DMS79 (cell line): ENCODE measurements around the gene C2orf68.
"Not testable (repeated sequence)": the region's sequence is repeated elsewhere in the genome, so short reads cannot be mapped to it uniquely, and the experiment has no call there.

ENCODE experiments used
- DNase-seq: peaks from one replicate; lab custom pipeline; 2025; lab: John Stamatoyannopoulos, UW

Gene C2orf68

GRCh38 chr2:85598594-85599340 lies 13.1 kb downstream of the C2orf68 start:
- DNase-seq, result no peak

- DNase-seq, result no peak
These were observed 14.6 kb downstream of the C2orf68 start for GRCh38 chr2:85597241-85597640.

DNA sequence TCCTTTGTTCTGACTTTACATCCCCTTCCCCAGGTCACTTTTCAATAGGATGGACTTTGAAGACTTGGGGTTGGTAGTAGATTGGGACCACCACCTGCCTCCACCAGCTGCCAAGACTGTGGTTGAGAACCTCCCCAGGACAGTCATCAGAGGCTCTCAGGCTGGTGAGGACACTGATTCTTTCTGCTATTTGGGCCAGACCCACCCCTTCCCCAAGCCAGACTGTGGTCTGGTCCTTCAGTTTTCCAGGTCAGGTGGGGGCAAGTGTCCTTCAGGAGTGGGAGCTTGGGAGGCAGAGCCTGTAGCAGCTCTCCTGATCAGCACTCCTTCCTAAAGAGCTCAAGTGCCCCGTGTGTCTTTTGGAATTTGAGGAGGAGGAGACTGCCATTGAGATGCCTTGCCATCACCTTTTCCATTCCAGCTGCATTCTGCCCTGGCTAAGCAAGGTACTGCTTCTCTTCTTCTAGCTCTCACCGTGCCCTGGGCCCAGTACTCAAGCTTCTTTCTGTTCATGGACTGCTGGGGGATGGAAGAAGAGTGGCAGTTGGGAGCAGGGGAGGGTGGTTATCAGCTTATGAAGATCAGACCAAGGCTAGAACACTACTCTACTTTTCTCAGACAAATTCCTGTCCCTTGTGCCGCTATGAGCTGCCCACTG lies 15.3 kb downstream of the C2orf68 start:
- no peak for DNase-seq

DNA sequence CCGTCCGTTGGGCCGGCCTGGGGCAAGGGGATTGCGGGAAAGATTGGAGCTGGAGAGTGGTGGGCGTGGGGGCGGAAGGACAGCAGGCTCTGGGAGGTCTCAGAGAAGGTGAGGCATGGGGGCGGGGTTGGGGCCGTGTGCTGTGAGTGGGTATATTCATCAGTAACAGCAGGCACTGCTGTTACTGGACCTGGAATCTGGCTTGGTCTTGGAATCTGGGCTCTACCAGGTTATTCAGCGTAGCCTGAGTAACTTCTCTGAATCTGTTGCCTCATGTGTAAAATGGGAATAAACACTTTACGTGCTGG lies 15.9 kb downstream of the C2orf68 start:
- DNase-seq, result no peak

DNA sequence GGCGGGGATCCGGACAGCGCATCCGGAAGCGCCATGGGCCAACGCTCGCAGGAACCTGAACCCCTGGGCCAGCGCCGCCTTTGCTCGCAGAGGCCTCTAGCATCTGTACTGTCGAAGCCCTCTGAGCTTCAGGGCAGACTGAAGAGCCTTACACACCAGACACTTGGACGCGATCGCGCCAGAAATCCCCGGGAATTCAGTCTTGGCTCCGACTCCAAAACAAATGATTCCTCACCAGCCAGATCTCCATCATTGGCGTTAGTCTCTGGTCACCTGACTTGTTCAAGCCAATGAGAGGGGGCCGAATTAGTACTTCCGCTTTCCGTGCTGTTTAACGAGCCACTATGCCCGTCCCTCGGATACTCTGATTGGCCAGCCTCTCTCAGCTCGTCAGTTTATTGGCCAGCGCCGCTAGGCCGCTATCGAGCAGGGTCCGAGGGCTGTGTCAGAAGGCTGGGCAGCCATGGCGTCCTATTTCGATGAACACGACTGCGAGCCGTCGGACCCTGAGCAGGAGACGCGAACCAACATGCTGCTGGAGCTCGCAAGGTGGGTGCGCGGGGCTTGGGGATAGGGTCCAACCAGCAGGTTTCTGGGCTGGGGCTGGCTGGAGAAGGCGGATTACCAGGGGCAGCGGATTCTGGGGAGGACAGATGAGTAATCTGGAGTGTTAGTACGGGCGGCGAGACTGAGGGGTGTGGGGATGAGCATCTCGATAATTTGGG lies 16.4 kb downstream of the C2orf68 start, which contains the start of gene RNF181:
TSS of gene RNF181 (plus strand) at position 445 of the 725 bp plus-strand sequence. CDS start at position 464, 19 bp downstream.
- DNase-seq, result peak; percentile 97

GRCh38 chr2:85594715-85595300 lies 17.1 kb downstream of the C2orf68 start:
- DNase-seq, result peak; percentile 61

DNA sequence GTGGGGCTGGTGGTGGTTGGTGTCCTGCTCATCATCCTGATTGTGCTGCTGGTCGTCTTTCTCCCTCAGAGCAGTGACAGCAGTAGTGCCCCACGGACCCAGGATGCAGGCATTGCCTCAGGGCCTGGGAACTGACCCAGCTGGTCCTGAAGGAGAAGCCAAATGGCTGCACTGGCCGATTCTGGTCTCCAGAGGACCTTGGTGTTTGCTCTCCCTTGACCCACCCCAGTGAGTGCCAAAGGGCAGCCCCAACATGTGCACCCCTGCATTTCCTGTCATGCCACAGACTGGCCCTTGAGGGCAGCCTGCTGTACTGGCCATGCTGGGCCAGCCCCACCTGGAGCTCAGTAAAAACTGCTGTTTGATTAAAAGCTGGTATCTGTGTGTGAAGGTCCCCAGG lies 18.8 kb downstream of the C2orf68 start:
- no peak for DNase-seq

- DNase-seq, result not testable (repeated sequence)
These were observed 19.6 kb downstream of the C2orf68 start for GRCh38 chr2:85592299-85592698.

- no peak for DNase-seq
These were observed 20.3 kb downstream of the C2orf68 start for GRCh38 chr2:85591563-85591962.

- no peak for DNase-seq
These were observed 20.9 kb downstream of the C2orf68 start for GRCh38 chr2:85590950-85591349.

- peak; percentile 80 for DNase-seq
These were observed 21.7 kb downstream of the C2orf68 start for GRCh38 chr2:85589982-85590791.

DNA sequence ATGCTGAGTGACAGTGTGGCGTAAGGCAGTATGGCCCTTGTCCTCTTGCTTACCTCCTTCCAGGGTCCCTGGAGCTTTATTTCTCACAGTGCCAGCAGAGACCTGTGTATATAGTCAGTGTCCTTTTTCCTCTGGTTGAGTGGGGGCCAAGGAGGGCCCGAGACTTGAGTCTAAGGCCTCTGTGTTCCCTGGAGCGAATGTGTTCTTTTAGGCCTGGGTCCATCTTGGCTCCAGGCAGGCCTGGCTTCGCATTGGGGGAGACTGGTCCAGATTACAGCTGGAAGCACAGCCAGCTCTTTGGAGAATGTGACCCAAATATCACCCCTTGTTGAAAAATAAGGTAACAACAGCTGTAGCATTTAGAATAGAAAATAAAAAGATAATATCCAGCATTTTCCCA lies 22.7 kb downstream of the C2orf68 start:
- DNase-seq, result no peak

DNA sequence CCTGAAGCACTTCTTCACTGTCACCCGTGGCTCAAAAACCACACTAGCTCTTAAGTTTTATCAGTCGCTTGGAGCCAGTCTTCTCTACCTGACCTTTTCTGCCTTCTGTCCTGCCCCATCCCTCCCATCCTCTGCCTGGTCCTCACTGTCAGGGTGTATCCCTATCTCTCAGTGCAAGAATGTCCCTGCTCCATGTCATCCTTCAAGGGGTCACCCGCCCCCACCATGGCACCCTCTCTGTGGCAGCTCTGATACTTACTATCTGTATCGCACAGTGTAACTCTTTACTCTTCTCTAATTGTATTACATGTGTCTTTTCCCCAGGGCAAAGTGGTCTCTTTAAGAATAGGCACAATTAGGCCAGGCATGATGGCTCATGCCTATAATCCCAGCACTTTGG lies 23.2 kb downstream of the C2orf68 start:
- DNase-seq, result no peak

- DNase-seq, result no peak
These were observed 23.6 kb downstream of the C2orf68 start for GRCh38 chr2:85588236-85588635.

DNA sequence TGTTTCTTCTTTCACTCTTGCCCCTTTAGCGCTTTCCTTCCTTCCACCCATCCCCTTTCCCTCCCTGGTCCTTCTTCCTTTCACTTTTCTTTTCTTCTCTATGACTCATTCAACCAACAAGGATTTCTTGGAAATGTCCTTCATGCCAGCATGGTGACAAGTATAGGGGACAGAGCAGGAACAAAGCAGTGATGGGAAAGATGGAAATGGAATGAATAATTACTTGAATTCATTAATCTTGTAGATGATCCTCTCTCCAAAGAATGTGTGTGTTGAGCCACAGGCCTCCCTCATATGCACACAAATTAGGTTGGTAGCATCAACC lies 26.1 kb downstream of the C2orf68 start:
- no peak for DNase-seq

DNA sequence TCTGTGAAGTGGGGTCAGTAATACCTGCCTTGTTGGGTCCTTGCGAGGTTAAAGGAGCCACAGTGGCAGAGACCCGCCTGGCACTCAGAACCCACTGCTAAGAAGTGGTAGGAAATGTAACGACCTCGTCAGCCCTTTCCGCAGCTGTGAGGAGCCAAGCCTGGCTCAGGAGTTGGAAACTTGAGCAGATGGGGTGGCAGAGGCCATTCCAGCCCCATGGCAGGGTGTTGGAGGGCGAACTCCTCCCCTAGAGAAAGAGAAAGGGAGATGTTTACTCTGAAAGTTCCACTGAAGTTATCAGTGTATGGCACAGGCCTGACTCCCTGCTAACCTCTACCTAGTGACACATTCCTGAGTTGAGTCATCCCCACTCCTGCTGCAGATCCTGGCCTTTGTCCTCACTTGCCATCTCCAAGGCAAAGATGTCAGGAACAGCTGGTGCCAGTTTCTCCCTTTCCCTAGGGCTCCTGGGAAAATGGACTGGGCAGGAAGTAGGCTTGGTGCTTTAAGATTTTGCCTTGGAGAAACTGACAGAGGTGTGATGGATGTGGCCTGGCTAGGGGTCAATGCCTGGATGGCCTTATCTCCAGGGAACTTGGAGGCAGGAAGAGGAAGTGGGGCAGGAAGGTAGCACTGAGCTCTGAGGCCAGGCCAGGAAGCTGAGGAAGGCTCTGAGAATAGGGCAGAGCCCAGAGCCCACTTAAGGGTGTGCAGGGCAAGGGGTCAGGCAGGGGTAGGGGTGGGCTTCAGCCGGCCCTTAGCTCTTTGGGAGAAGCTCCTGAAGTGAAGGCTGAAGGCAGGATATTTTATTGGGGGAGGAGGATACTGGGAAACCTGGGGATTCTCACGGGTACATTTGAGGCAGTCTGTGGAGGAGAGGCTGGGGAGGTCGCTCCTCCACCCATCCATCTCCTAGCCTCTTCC lies 26.7 kb downstream of the C2orf68 start:
- DNase-seq, result no peak

DNA sequence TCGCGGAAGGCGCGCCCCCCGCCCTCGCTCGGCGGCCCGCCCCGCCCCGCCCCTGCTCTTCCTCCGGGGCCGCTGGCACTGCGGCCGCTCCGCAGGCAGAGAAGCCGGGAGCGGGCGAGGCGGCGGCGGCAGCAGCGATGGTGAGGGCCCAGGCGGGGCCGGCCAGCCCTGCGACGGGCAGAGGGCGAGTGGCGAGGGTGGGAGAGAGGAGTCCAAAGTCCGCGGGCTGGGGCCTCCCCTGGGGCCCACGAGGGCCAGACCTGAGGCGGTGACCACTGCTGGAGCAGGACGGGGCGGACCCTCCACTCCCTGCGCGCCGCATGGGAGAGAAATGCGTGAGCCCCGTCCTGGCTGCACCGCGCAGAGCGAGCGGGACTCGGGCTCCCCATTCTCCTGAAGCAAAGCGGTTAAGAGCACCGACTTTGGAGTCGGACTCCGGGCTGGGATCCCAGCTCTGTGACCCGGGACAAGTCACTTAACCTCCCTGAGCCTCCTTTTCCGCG lies 27.5 kb downstream of the C2orf68 start, which contains the start of gene VAMP5:
TSS of gene VAMP5 (plus strand) at position 78 of the 503 bp plus-strand sequence. CDS start at position 138, 60 bp downstream.
- DNase-seq, result no peak

GRCh38 chr2:85583667-85584353 lies 28.1 kb downstream of the C2orf68 start:
- no peak for DNase-seq

GRCh38 chr2:85582492-85582891 lies 29.4 kb downstream of the C2orf68 start:
- DNase-seq, result no peak

- DNase-seq, result no peak
These were observed 31.7 kb downstream of the C2orf68 start for GRCh38 chr2:85580206-85580605.
